ENCODE results near the gene CACNA2D3.

CACNA2D3 gene

GRCh38 chr3:54641226-54642014 is 519.1 kb downstream of the CACNA2D3 start:
- no peaks in the 10 kb centered on the region for H3F3A ChIP-seq (ENCODE audit: insufficient read depth, low read length)
- H3K4me2 ChIP-seq (ENCODE audit: low read depth, low read length): no peak overlapping the region
- no peaks in the 10 kb centered on the region for H3K9me2 ChIP-seq (replicated peaks; ENCODE audit: insufficient read depth, low read length)
- H3K4me3 ChIP-seq (ENCODE audit: low read length): no peak overlapping the region
- H3K9me3 ChIP-seq (replicated peaks; ENCODE audit: insufficient read depth, low read length): no peaks in the 10 kb centered on the region
- H3K27me3 ChIP-seq (replicated peaks; ENCODE audit: insufficient read depth, low read length): no peaks in the 10 kb centered on the region
- no peak for TF ChIP-seq EZH2phosphoT487 (IDR thresholded peaks at IDR 0.05; ENCODE audit: low read length)
- no peak for TF ChIP-seq EZH2 (optimal IDR thresholded peaks at IDR 0.05; ENCODE audit: low read depth, low read length)
- TF ChIP-seq CTCF (IDR thresholded peaks at IDR 0.05; ENCODE audit: low read length): no peak
- no peak for DNase-seq
- H3K9ac ChIP-seq (ENCODE audit: low read length): no peak overlapping the region
- H3K4me1 ChIP-seq (ENCODE audit: low read length): no peaks in the 10 kb centered on the region
- no peak overlapping the region for H2AFZ ChIP-seq (ENCODE audit: low read length)
- no peaks in the 10 kb centered on the region for H4K20me1 ChIP-seq (ENCODE audit: insufficient read depth, low read length)
- H3K36me3 ChIP-seq (replicated peaks; ENCODE audit: insufficient read depth, low read length): no peaks in the 10 kb centered on the region
- H3K27ac ChIP-seq (ENCODE audit: low read length): no peak overlapping the region
- H3K79me2 ChIP-seq (ENCODE audit: low read length): no peaks in the 10 kb centered on the region

GRCh38 chr3:54642147-54642546 is 519.8 kb downstream of the CACNA2D3 start:
- H3K27ac ChIP-seq (ENCODE audit: low read length): no peak overlapping the region
- H3F3A ChIP-seq (ENCODE audit: insufficient read depth, low read length): no peaks in the 10 kb centered on the region
- TF ChIP-seq EZH2phosphoT487 (IDR thresholded peaks at IDR 0.05; ENCODE audit: low read length): no peak
- no peaks in the 10 kb centered on the region for H3K27me3 ChIP-seq (replicated peaks; ENCODE audit: insufficient read depth, low read length)
- no peaks in the 10 kb centered on the region for H3K79me2 ChIP-seq (ENCODE audit: low read length)
- no peaks in the 10 kb centered on the region for H3K9me2 ChIP-seq (replicated peaks; ENCODE audit: insufficient read depth, low read length)
- no peaks in the 10 kb centered on the region for H3K4me1 ChIP-seq (ENCODE audit: low read length)
- no peak overlapping the region for H2AFZ ChIP-seq (ENCODE audit: low read length)
- H3K9me3 ChIP-seq (replicated peaks; ENCODE audit: insufficient read depth, low read length): no peaks in the 10 kb centered on the region
- H3K9ac ChIP-seq (ENCODE audit: low read length): no peak overlapping the region
- DNase-seq: no peak
- H3K36me3 ChIP-seq (replicated peaks; ENCODE audit: insufficient read depth, low read length): no peaks in the 10 kb centered on the region
- H3K4me3 ChIP-seq (ENCODE audit: low read length): no peak overlapping the region
- no peaks in the 10 kb centered on the region for H4K20me1 ChIP-seq (ENCODE audit: insufficient read depth, low read length)
- no peak overlapping the region for H3K4me2 ChIP-seq (ENCODE audit: low read depth, low read length)

- H3K9me3 ChIP-seq (replicated peaks; ENCODE audit: insufficient read depth, low read length): no peaks in the 10 kb centered on the region
- H3K79me2 ChIP-seq (ENCODE audit: low read length): no peaks in the 10 kb centered on the region
- H2AFZ ChIP-seq (ENCODE audit: low read length): no peak overlapping the region
- no peak overlapping the region for H3K9ac ChIP-seq (ENCODE audit: low read length)
- no peak for TF ChIP-seq EZH2phosphoT487 (IDR thresholded peaks at IDR 0.05; ENCODE audit: low read length)
- H3K27me3 ChIP-seq (replicated peaks; ENCODE audit: insufficient read depth, low read length): no peaks in the 10 kb centered on the region
- H3K4me2 ChIP-seq (ENCODE audit: low read depth, low read length): no peak overlapping the region
- no peaks in the 10 kb centered on the region for H4K20me1 ChIP-seq (ENCODE audit: insufficient read depth, low read length)
- no peaks in the 10 kb centered on the region for H3K36me3 ChIP-seq (replicated peaks; ENCODE audit: insufficient read depth, low read length)
- no peak overlapping the region for H3K4me3 ChIP-seq (ENCODE audit: low read length)
- no peaks in the 10 kb centered on the region for H3K4me1 ChIP-seq (ENCODE audit: low read length)
- H3F3A ChIP-seq (ENCODE audit: insufficient read depth, low read length): no peaks in the 10 kb centered on the region
- H3K27ac ChIP-seq (ENCODE audit: low read length): no peak overlapping the region
- no peak for DNase-seq
- H3K9me2 ChIP-seq (replicated peaks; ENCODE audit: insufficient read depth, low read length): no peaks in the 10 kb centered on the region
Observed at GRCh38 chr3:54647721-54648120, 525.4 kb downstream of the CACNA2D3 start.

- no peak overlapping the region for H3K9ac ChIP-seq (ENCODE audit: low read length)
- H3K27ac ChIP-seq (ENCODE audit: low read length): no peak overlapping the region
- TF ChIP-seq EZH2 (optimal IDR thresholded peaks at IDR 0.05; ENCODE audit: low read depth, low read length) (no peak), EZH2phosphoT487 (IDR thresholded peaks at IDR 0.05; ENCODE audit: low read length) (no peak), CTCF (IDR thresholded peaks at IDR 0.05; ENCODE audit: low read length) (no peak)
- no peak overlapping the region for H3K4me2 ChIP-seq (ENCODE audit: low read depth, low read length)
- no peaks in the 10 kb centered on the region for H3K9me3 ChIP-seq (replicated peaks; ENCODE audit: insufficient read depth, low read length)
- H3K36me3 ChIP-seq (replicated peaks; ENCODE audit: insufficient read depth, low read length): no peaks in the 10 kb centered on the region
- no peak for DNase-seq
- peaks cover 14% of the 10 kb centered on the region for H3K4me1 ChIP-seq (ENCODE audit: low read length)
- H3K9me2 ChIP-seq (replicated peaks; ENCODE audit: insufficient read depth, low read length): no peaks in the 10 kb centered on the region
- H4K20me1 ChIP-seq (ENCODE audit: insufficient read depth, low read length): no peaks in the 10 kb centered on the region
- H3F3A ChIP-seq (ENCODE audit: insufficient read depth, low read length): peaks cover 7% of the 10 kb centered on the region
- no peaks in the 10 kb centered on the region for H3K79me2 ChIP-seq (ENCODE audit: low read length)
- no peaks in the 10 kb centered on the region for H3K27me3 ChIP-seq (replicated peaks; ENCODE audit: insufficient read depth, low read length)
- H2AFZ ChIP-seq (ENCODE audit: low read length): no peak overlapping the region
- no peak overlapping the region for H3K4me3 ChIP-seq (ENCODE audit: low read length)
Observed at GRCh38 chr3:54649551-54649950, 527.2 kb downstream of the CACNA2D3 start.
